HL-60 (cell line): ENCODE results near the gene BDKRB1.

Experiments used
- DNase-seq, 2 experiments: peaks; one replicate each; pipeline ENCODE4 v3.0.0-alpha.2; 2010 to 2020; ENCODE audit warnings: low read depth in 1 of 2, low spot score in 1 of 2
- H3K27ac ChIP-seq: fragments of 250-450 bp; sonication (Bioruptor Pico); replicated peaks from 2 replicates; pipeline ENCODE4 v1.5.1; 2020; ENCODE audit warnings: mild to moderate bottlenecking, moderate library complexity
- H3K27me3 ChIP-seq: fragments of 250-450 bp; sonication (Bioruptor Pico); 2 replicates; pipeline ENCODE4 v1.5.1; 2021; ENCODE audit warnings: mild to moderate bottlenecking, moderate library complexity; ENCODE audit not compliant: insufficient read depth, poor library complexity, severe bottlenecking
- H3K4me3 ChIP-seq: replicated peaks from 2 replicates; pipeline ENCODE4 v1.5.1; 2011; ENCODE audit warnings: mild to moderate bottlenecking, control low read depth, low read length; ENCODE audit not compliant: insufficient read depth
- CTCF ChIP-seq: IDR thresholded peaks from one replicate; pipeline ENCODE4 v1.5.1; 2011; ENCODE audit warnings: low read length, control low read depth, inconsistent platforms; ENCODE audit not compliant: insufficient read depth
- GABPA ChIP-seq: IDR thresholded peaks from 2 replicates; pipeline ENCODE4 v1.6.1; 2012; ENCODE audit warnings: low read depth
- POLR2AphosphoS5 ChIP-seq: IDR thresholded peaks from 2 replicates; pipeline ENCODE4 v1.6.1; 2012; ENCODE audit warnings: low read depth
- REST ChIP-seq: IDR thresholded peaks from 2 replicates; pipeline ENCODE4 v1.6.1; 2012; ENCODE audit warnings: low read depth; ENCODE audit not compliant: insufficient replicate concordance
- SPI1 ChIP-seq: IDR thresholded peaks from 2 replicates; pipeline ENCODE4 v1.6.1; 2012; ENCODE audit warnings: low read depth, mild to moderate bottlenecking, borderline replicate concordance

BDKRB1 gene

GRCh38 chr14:96257900-96258299 is 1.9 kb downstream of the BDKRB1 start:
- H3K27me3 ChIP-seq: peaks cover 5% of the 10 kb centered on the region
- TF ChIP-seq REST: no peak
- H3K27ac ChIP-seq: no peak overlapping the region
- H3K4me3 ChIP-seq: no peak overlapping the region
- no peak for DNase-seq

GRCh38 chr14:96260341-96260821 is 4.4 kb downstream of the BDKRB1 start:
- TF ChIP-seq REST (no peak), POLR2AphosphoS5 (no peak), SPI1 (no peak), GABPA (no peak), CTCF (no peak)
- peaks cover 5% of the 10 kb centered on the region for H3K27me3 ChIP-seq
- peak in 1 of 2 experiments; percentile 32 for DNase-seq
- H3K27ac ChIP-seq: no peak overlapping the region
- H3K4me3 ChIP-seq: no peak overlapping the region

GRCh38 chr14:96261053-96261452 is 5.0 kb downstream of the BDKRB1 start:
- Histone ChIP-seq H3K27ac (no peak overlapping the region), H3K4me3 (no peak overlapping the region), H3K27me3 (peaks cover 5% of the 10 kb centered on the region)
- DNase-seq: no peak
- TF ChIP-seq GABPA (no peak), CTCF (no peak), SPI1 (no peak), REST (no peak), POLR2AphosphoS5 (no peak)
